HepG2 (cell line): ENCODE data around the gene KRT10. TPM values are rescaled to one million over a fixed set of nuclear protein-coding genes. Genes with fewer than 3 reads are reported as not detected.
"Not testable (repeated sequence)": the region's sequence is repeated elsewhere in the genome, so short reads cannot be mapped to it uniquely, and the experiment has no call there.

Experiments
- ATAC-seq: fragments of 200-7000 bp; cut with Tn5 transposase; 3 replicates; pipeline ENCODE4 v1.9.1; 2020; ENCODE audit warnings: mild to moderate bottlenecking, moderate library complexity
- BruUV-seq: library from RNA; stranded (reverse); fragments of 400-500 nt; replicated peaks from 2 replicates; lab custom pipeline; 2021; lab: Mats Ljungman, UMichigan
- CTCF ChIA-PET: fragments of 300-600 bp; formaldehyde crosslinking; extraction: SDS; loops from one replicate; lab custom pipeline; 2021; ENCODE audit warnings: low total read pairs, inconsistent platforms, low intra/inter-chr PET ratio; lab: Yijun Ruan, JAX
- POLR2A ChIA-PET: fragments of 350-600 bp; sonication (Branson Sonifier 250); formaldehyde crosslinking; loops from one replicate; lab custom pipeline; 2020; ENCODE audit warnings: antibody characterized with exemption, inconsistent platforms; lab: Yijun Ruan, JAX
- DNase-seq: peaks from one replicate; pipeline ENCODE4 v3.0.0-alpha.2; 2015; ENCODE audit warnings: low spot score
- FAIRE-seq: peaks from 3 replicates; lab custom pipeline; 2011; peaks lifted over from hg19 to GRCh38; lab: Jason Lieb, UNC
- H2AFZ ChIP-seq: one replicate; pipeline ENCODE4 v1.6.1; 2011; ENCODE audit warnings: low read length, inconsistent platforms
- H3K27ac ChIP-seq: fragments of 300-600 bp; 3 replicates; pipeline ENCODE4 v1.8.0; 2011; ENCODE audit warnings: mixed run types, mild to moderate bottlenecking, mixed read lengths, low read length, inconsistent platforms; ENCODE audit not compliant: insufficient read depth; ENCODE audit errors: extremely low read length
- H3K27me3 ChIP-seq, 2 experiments: fragments of 200-600 bp in 1 of 2; 2 replicates in 1 of 2; 3 replicates in 1 of 2; pipeline versions ENCODE4 v1.6.0 to v1.8.0; 2011; ENCODE audit warnings: low read length in 2 of 2, mild to moderate bottlenecking in 2 of 2, moderate library complexity in 2 of 2, inconsistent platforms in 1 of 2; ENCODE audit not compliant: insufficient read depth in 2 of 2, control insufficient read depth in 1 of 2
- H3K36me3 ChIP-seq, 2 experiments: fragments of 200-600 bp in 1 of 2; replicated peaks in 1 of 2; 2 replicates in 1 of 2; 3 replicates in 1 of 2; pipeline versions ENCODE4 v1.5.1 to v1.8.0; 2011; ENCODE audit warnings: low read length in 2 of 2, inconsistent platforms in 1 of 2; ENCODE audit not compliant: insufficient read depth in 2 of 2, control insufficient read depth in 1 of 2
- H3K4me1 ChIP-seq: 2 replicates; pipeline ENCODE4 v1.5.1; 2012; ENCODE audit warnings: low read length, inconsistent platforms; ENCODE audit not compliant: insufficient read depth
- H3K4me2 ChIP-seq: 2 replicates; pipeline ENCODE4 v1.6.0; 2011; ENCODE audit warnings: low read depth, low read length, inconsistent platforms
- H3K4me3 ChIP-seq, 3 experiments: fragments of 200-600 bp in 1 of 3; sonication (generic), shearing (Covaris generic) in 1 of 3; replicated peaks in 1 of 3; 2 replicates each; pipeline ENCODE4 v1.5.1; 2011 to 2016; ENCODE audit warnings: low read length in 3 of 3, inconsistent platforms in 2 of 3, low read depth in 2 of 3, mild to moderate bottlenecking in 2 of 3, control low read depth in 1 of 3, mixed read lengths in 1 of 3; ENCODE audit not compliant: insufficient read depth in 1 of 3
- H3K79me2 ChIP-seq: one replicate; pipeline ENCODE4 v1.6.1; 2011; ENCODE audit warnings: low read length, inconsistent platforms; ENCODE audit not compliant: insufficient read depth
- H3K9ac ChIP-seq: 2 replicates; pipeline ENCODE4 v1.6.0; 2011; ENCODE audit warnings: mild to moderate bottlenecking, low read depth, low read length, inconsistent platforms; ENCODE audit not compliant: insufficient read depth
- H3K9me3 ChIP-seq: 2 replicates; pipeline ENCODE4 v1.5.1; 2012; ENCODE audit warnings: mild to moderate bottlenecking, low read length
- H4K20me1 ChIP-seq: 2 replicates; pipeline ENCODE4 v1.6.0; 2011; ENCODE audit warnings: inconsistent platforms, mild to moderate bottlenecking, low read length, moderate library complexity; ENCODE audit not compliant: insufficient read depth
- ZBTB3 ChIP-seq: sonication (generic); formaldehyde crosslinking; IDR thresholded peaks from 2 replicates; pipeline ENCODE4 v1.4.0; 2020; ENCODE audit warnings: low read depth, mild to moderate bottlenecking, moderate library complexity, missing genetic modification reagents, borderline replicate concordance
- ZNF121 ChIP-seq: sonication (generic); formaldehyde crosslinking; IDR thresholded peaks from 2 replicates; pipeline ENCODE4 v1.5.0; 2020; ENCODE audit warnings: mild to moderate bottlenecking, missing genetic modification reagents
- ZNF292 ChIP-seq: sonication (generic); formaldehyde crosslinking; IDR thresholded peaks from 2 replicates; pipeline ENCODE4 v1.8.1; 2022; ENCODE audit warnings: mild to moderate bottlenecking, low read depth, missing genetic modification reagents, borderline replicate concordance
- WGBS: methylation state at CpG from one replicate; pipeline ENCODE4 v1.1.6; 2017; ENCODE audit warnings: low lambda C conversion rate; 5-methylcytosine and 5-hydroxymethylcytosine counted together
- in situ Hi-C: cut with HindIII; loops from 2 replicates; pipeline ENCODE4 v1.10.0; 2017; ENCODE audit warnings: low pct_unique_long_range_greater_than_20kb; ENCODE audit not compliant: extremely low pct_ligation_motif_present
- intact Hi-C: fragments of 100-400 bp; cut with micrococcal nuclease; formaldehyde crosslinking; loops from one replicate; pipeline ENCODE4 v1.10.0; 2022; ENCODE audit not compliant: unreplicated experiment
- polyA plus RNA-seq, 8 experiments: library from polyadenylated mRNA; depleted of rRNA in 3 of 8; stranded (reverse) in 7 of 8; unstranded in 1 of 8; fragments of >200 nt; fragmentation: Illumina TruSeq in 4 of 8; extraction: Trizol in 4 of 8; gene quantifications; 2 replicates each; pipeline versions ENCODE4 v1.2.1 to v1.2.3, GENCODE V29; 2011 to 2016; ENCODE audit warnings: low read depth in 4 of 8, missing spikeins in 1 of 8, mixed read lengths in 1 of 8; ENCODE audit not compliant: insufficient read depth in 1 of 8
- total RNA-seq, 5 experiments: library from RNA; depleted of rRNA; stranded (reverse); fragments of >200 nt; fragmentation: Illumina TruSeq; extraction: Trizol; gene quantifications; 2 replicates each; pipeline ENCODE4 v1.2.3, GENCODE V29; 2016; ENCODE audit warnings: low read depth in 1 of 5
- TF ChIP-seq, protein P1 (sequence below), 2 experiments: fragments of 450-650 bp in 1 of 2; sonication (generic) in 1 of 2; formaldehyde crosslinking in 1 of 2; IDR thresholded peaks; 2 replicates each; pipeline versions ENCODE4 v1.6.1 to v1.8.0; 2016 to 2022; ENCODE audit warnings: antibody characterized with exemption in 1 of 2, mild to moderate bottlenecking in 1 of 2, missing genetic modification reagents in 1 of 2
- TF ChIP-seq, protein P2 (sequence below): sonication (generic); formaldehyde crosslinking; IDR thresholded peaks from 2 replicates; pipeline ENCODE4 v1.4.0; 2020; ENCODE audit warnings: missing genetic modification reagents; ENCODE audit errors: not compliant biosample characterization

Gene KRT10
- total and polyA plus RNA-seq, 2 of the 13 experiments (the other 11 are each of a cell fraction or from before 2014, with no cell fraction given) = 25.1 to 27.5 TPM

- H3K27me3 ChIP-seq, H3K4me3 ChIP-seq, ATAC-seq, H3K4me2 ChIP-seq, BruUV-seq, FAIRE-seq, H3K27ac ChIP-seq, CTCF ChIA-PET, H3K36me3 ChIP-seq, DNase-seq, H3K4me1 ChIP-seq, H3K9ac ChIP-seq, H2AFZ ChIP-seq, H3K79me2 ChIP-seq, H3K9me3 ChIP-seq, H4K20me1 ChIP-seq: not testable (repeated sequence)
- 29% methylated on average over 2 of the region's 2 CpGs for WGBS
- 0 out of 2 replicates have a peak, but pooled peaks have one; percentile 28 for TF ChIP-seq ZNF121 (CRISPR knock-in tag)
- in situ Hi-C loops (loop anchor here (5.0 kb wide), 1 partner anchor 464 kb away; no protein-coding TSS in a partner anchor), intact Hi-C loops (loop anchor here (5.0 kb wide), 2 partner anchors 44 to 464 kb away; no protein-coding TSS in a partner anchor)
- POLR2A ChIA-PET = interaction anchor here (0.6 to 1.4 kb wide), 2 partner anchors 670 to 804 kb away, joined by 3 read pairs; no protein-coding TSS in a partner anchor
Measured at GRCh38 chr17:40858667-40859066, 36.3 kb upstream of the KRT10 start.

GRCh38 chr17:40857535-40857934 lies 35.1 kb upstream of the KRT10 start:
- 48% methylated on average over 5 of the region's 5 CpGs for WGBS
- no peak overlapping the region for H2AFZ ChIP-seq
- intact Hi-C loops = loop anchor here (1.0 to 5.0 kb wide), 3 partner anchors 45 to 465 kb away; no protein-coding TSS in a partner anchor
- TF ChIP-seq, protein P1, sequence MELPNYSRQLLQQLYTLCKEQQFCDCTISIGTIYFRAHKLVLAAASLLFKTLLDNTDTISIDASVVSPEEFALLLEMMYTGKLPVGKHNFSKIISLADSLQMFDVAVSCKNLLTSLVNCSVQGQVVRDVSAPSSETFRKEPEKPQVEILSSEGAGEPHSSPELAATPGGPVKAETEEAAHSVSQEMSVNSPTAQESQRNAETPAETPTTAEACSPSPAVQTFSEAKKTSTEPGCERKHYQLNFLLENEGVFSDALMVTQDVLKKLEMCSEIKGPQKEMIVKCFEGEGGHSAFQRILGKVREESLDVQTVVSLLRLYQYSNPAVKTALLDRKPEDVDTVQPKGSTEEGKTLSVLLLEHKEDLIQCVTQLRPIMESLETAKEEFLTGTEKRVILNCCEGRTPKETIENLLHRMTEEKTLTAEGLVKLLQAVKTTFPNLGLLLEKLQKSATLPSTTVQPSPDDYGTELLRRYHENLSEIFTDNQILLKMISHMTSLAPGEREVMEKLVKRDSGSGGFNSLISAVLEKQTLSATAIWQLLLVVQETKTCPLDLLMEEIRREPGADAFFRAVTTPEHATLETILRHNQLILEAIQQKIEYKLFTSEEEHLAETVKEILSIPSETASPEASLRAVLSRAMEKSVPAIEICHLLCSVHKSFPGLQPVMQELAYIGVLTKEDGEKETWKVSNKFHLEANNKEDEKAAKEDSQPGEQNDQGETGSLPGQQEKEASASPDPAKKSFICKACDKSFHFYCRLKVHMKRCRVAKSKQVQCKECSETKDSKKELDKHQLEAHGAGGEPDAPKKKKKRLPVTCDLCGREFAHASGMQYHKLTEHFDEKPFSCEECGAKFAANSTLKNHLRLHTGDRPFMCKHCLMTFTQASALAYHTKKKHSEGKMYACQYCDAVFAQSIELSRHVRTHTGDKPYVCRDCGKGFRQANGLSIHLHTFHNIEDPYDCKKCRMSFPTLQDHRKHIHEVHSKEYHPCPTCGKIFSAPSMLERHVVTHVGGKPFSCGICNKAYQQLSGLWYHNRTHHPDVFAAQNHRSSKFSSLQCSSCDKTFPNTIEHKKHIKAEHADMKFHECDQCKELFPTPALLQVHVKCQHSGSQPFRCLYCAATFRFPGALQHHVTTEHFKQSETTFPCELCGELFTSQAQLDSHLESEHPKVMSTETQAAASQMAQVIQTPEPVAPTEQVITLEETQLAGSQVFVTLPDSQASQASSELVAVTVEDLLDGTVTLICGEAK (IDR thresholded peaks at IDR 0.05) = no peak
- TF ChIP-seq, protein P1 (CRISPR knock-in tag; IDR thresholded peaks at IDR 0.05) = no peak
- TF ChIP-seq ZBTB3 (CRISPR knock-in tag) = no peak
- no peak for TF ChIP-seq ZNF292
- TF ChIP-seq, protein P2, sequence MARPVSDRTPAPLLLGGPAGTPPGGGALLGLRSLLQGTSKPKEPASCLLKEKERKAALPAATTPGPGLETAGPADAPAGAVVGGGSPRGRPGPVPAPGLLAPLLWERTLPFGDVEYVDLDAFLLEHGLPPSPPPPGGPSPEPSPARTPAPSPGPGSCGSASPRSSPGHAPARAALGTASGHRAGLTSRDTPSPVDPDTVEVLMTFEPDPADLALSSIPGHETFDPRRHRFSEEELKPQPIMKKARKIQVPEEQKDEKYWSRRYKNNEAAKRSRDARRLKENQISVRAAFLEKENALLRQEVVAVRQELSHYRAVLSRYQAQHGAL (CRISPR knock-in tag) = no peak

More at GRCh38 chr17:40857535-40857934, 35.1 kb upstream of the KRT10 start:
- H3K27ac ChIP-seq = no peak overlapping the region
- DNase-seq = no peak
- CTCF ChIA-PET = interaction anchor here (0.7 to 2.3 kb wide), 5 partner anchors 630 to 809 kb away, joined by 3 to 12 read pairs (median 4); no protein-coding TSS in a partner anchor
- H3K4me1 ChIP-seq = peaks cover 10% of the 10 kb centered on the region; the same call in 1 of the 2 replicates
- H4K20me1 ChIP-seq = no peaks in the 10 kb centered on the region
- in situ Hi-C loops = loop anchor here (5.0 kb wide), 1 partner anchor 465 kb away; no protein-coding TSS in a partner anchor
- no peak for ATAC-seq
- no peak for FAIRE-seq
- POLR2A ChIA-PET = no interaction called here
- H3K9ac ChIP-seq = no peak overlapping the region
- H3K4me3 ChIP-seq = no peak overlapping the region
- no TSS peak for BruUV-seq
- no peaks in the 10 kb centered on the region for H3K36me3 ChIP-seq
- no peaks in the 10 kb centered on the region for H3K9me3 ChIP-seq
- H3K27me3 ChIP-seq = no peaks in the 10 kb centered on the region
- no peaks in the 10 kb centered on the region for H3K79me2 ChIP-seq
- H3K4me2 ChIP-seq = no peak overlapping the region
